Common myeloid progenitor, CD34-positive (primary cell): ENCODE results near the gene OSMR.

Source experiments
- CTCF ChIA-PET: fragments of 350-600 bp; sonication (Branson Sonifier 250); formaldehyde crosslinking; loops from one replicate; lab custom pipeline; 2021; ENCODE audit warnings: antibody characterized with exemption; lab: Charles Lee
- POLR2A ChIA-PET: fragments of 350-600 bp; sonication (Branson Sonifier 250); formaldehyde crosslinking; loops from one replicate; lab custom pipeline; 2021; ENCODE audit warnings: antibody characterized with exemption; lab: Charles Lee
- DNase-seq, 3 donors: peaks; one replicate each; pipeline versions ENCODE4 v3.0.0 to v3.0.0-alpha.2; 2013
- H3K27ac ChIP-seq, 2 experiments: 1 replicate in 1 of 2; 2 replicates in 1 of 2; pipeline ENCODE4 v1.7.0; 2013; ENCODE audit warnings: inconsistent platforms in 2 of 2, low read length in 2 of 2, mild to moderate bottlenecking in 2 of 2, low read depth in 1 of 2, moderate library complexity in 1 of 2; ENCODE audit not compliant: severe bottlenecking in 2 of 2, insufficient read depth in 1 of 2, poor library complexity in 1 of 2
- H3K27me3 ChIP-seq, 5 experiments: replicated peaks in 2 of 5; 1 replicate in 3 of 5; 2 replicates in 2 of 5; pipeline versions ENCODE4 v1.6.1 to v1.7.0; 2013; ENCODE audit warnings: low read length in 4 of 5, mild to moderate bottlenecking in 2 of 5, moderate library complexity in 2 of 5, inconsistent platforms in 1 of 5; ENCODE audit not compliant: insufficient read depth in 5 of 5, control insufficient read depth in 4 of 5
- H3K36me3 ChIP-seq, 4 experiments: 1 replicate in 2 of 4; 2 replicates in 2 of 4; pipeline versions ENCODE4 v1.6.1 to v1.7.0; 2013; ENCODE audit warnings: low read length in 3 of 4, control low read depth in 1 of 4, mild to moderate bottlenecking in 1 of 4; ENCODE audit not compliant: control insufficient read depth in 4 of 4, insufficient read depth in 4 of 4
- H3K4me1 ChIP-seq, 4 experiments: 1 replicate in 3 of 4; 2 replicates in 1 of 4; pipeline versions ENCODE4 v1.6.1 to v1.7.1; 2013; ENCODE audit warnings: low read length in 3 of 4, mild to moderate bottlenecking in 3 of 4, control low read depth in 1 of 4, inconsistent platforms in 1 of 4, moderate library complexity in 1 of 4; ENCODE audit not compliant: control insufficient read depth in 4 of 4, insufficient read depth in 4 of 4; ENCODE audit errors: control extremely low read depth in 1 of 4
- H3K4me3 ChIP-seq, 7 experiments: 1 replicate in 4 of 7; 2 replicates in 3 of 7; pipeline versions ENCODE4 v1.5.1 to v1.7.0; 2013; ENCODE audit warnings: mild to moderate bottlenecking in 7 of 7, low read length in 6 of 7, moderate library complexity in 6 of 7, inconsistent platforms in 2 of 7, low read depth in 2 of 7, control low read depth in 1 of 7; ENCODE audit not compliant: insufficient read depth in 4 of 7, control insufficient read depth in 1 of 7; ENCODE audit errors: extremely low read depth in 1 of 7
- H3K9me3 ChIP-seq, 5 experiments: 1 replicate in 4 of 5; 2 replicates in 1 of 5; pipeline versions ENCODE4 v1.6.1 to v1.7.1; 2013; ENCODE audit warnings: low read length in 4 of 5, mild to moderate bottlenecking in 2 of 5, inconsistent platforms in 1 of 5, low read depth in 1 of 5, moderate library complexity in 1 of 5; ENCODE audit not compliant: control insufficient read depth in 4 of 5, insufficient read depth in 2 of 5; ENCODE audit errors: control extremely low read depth in 1 of 5
- WGBS: methylation state at CpG from one replicate; pipeline ENCODE4 v1.1.5; 2013; ENCODE audit not compliant: insufficient coverage; 5-methylcytosine and 5-hydroxymethylcytosine counted together

OSMR gene

GRCh38 chr5:38896760-38897159 is 50.9 kb downstream of the OSMR start:
- WGBS = 100% methylated on average over 2 of the region's 3 CpGs
- Histone ChIP-seq H3K9me3 (peaks cover 0 to 16% (median 5%) of the 10 kb centered on the region in 5 experiments), H3K4me1 (no peaks in the 10 kb centered on the region), H3K27me3 (peaks cover 0 to 3% (median 1%) of the 10 kb centered on the region in 5 experiments), H3K36me3 (no peaks in the 10 kb centered on the region), H3K27ac (no peak overlapping the region), H3K4me3 (no peak overlapping the region)
- ChIA-PET POLR2A (no interaction called here), CTCF (no interaction called here)
- no peak for DNase-seq

DNA sequence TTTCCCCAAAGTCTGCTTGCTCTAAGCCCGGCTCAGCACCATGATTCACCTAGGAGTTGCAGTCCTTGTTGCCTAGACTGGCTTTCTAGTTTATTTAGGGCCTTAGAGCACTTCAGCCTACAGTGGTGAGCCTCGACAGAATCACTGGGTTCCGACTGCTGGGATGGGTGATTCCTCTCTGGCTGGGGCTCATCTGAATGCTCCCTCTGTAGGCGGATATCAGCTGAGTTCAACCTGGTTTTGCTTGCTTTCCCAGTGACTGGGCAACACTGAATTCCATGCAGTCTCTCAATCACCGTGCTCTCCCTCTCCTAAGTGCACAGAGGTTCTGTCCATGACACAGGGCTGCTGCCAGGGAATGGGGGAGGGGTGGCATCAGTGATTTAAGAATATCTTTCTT is 54.1 kb downstream of the OSMR start:
- CTCF ChIA-PET = no interaction called here
- Histone ChIP-seq H3K9me3 (peaks cover 0 to 17% (median 5%) of the 10 kb centered on the region in 5 experiments), H3K4me3 (no peak overlapping the region), H3K27ac (no peak overlapping the region), H3K27me3 (peaks cover 0 to 3% (median 0%) of the 10 kb centered on the region in 5 experiments), H3K4me1 (no peaks in the 10 kb centered on the region), H3K36me3 (no peaks in the 10 kb centered on the region)
- POLR2A ChIA-PET = no interaction called here
- WGBS = 96% methylated on average over 3 of the region's 5 CpGs
- no peak for DNase-seq

GRCh38 chr5:38905516-38905915 is 59.7 kb downstream of the OSMR start:
- 95% methylated on average over 2 of the region's 4 CpGs for WGBS
- Histone ChIP-seq H3K4me1 (no peaks in the 10 kb centered on the region), H3K4me3 (no peak overlapping the region), H3K27ac (no peak overlapping the region), H3K27me3 (peaks cover 0 to 11% (median 2%) of the 10 kb centered on the region in 5 experiments), H3K9me3 (peaks cover 0 to 28% (median 11%) of the 10 kb centered on the region in 5 experiments), H3K36me3 (no peaks in the 10 kb centered on the region)
- CTCF ChIA-PET = interaction anchor here (1.0 to 1.2 kb wide), 2 partner anchors 11 to 17 kb away, joined by 3 read pairs; no protein-coding TSS in a partner anchor
- DNase-seq = no peak
- POLR2A ChIA-PET = no interaction called here

GRCh38 chr5:38906503-38906902 is 60.7 kb downstream of the OSMR start:
- no peaks in the 10 kb centered on the region for H3K36me3 ChIP-seq
- H3K4me1 ChIP-seq = no peaks in the 10 kb centered on the region
- H3K27me3 ChIP-seq = peaks cover 0 to 11% (median 2%) of the 10 kb centered on the region in 5 experiments
- ChIA-PET POLR2A (no interaction called here), CTCF (no interaction called here)
- no peak for DNase-seq
- peaks cover 0 to 32% (median 11%) of the 10 kb centered on the region in 5 experiments for H3K9me3 ChIP-seq
- no peak overlapping the region for H3K27ac ChIP-seq
- H3K4me3 ChIP-seq = no peak overlapping the region

DNA sequence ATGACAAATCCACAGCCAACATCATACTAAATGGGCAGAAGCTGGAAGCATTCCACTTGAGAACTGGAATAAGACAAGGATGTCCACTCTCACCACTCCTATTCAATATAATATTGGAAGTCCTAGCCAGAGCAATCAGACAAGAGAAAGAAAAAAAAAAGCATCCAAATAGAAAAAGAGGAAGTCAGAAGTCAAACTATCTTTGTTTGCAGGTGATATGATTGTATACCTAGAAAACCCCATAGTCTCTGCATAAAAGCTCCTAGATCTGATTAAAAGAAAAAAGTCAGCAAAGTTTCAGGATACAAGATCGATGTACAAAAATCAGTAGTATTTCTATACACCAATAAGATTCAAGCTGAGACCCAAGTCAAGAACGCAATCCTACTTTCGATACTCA is 66.1 kb downstream of the OSMR start:
- H3K4me1 ChIP-seq = no peaks in the 10 kb centered on the region
- H3K36me3 ChIP-seq = no peaks in the 10 kb centered on the region
- ChIA-PET POLR2A (no interaction called here), CTCF (no interaction called here)
- H3K27ac ChIP-seq = no peak overlapping the region
- WGBS = 100% methylated on average over 1 of the region's 3 CpGs
- H3K4me3 ChIP-seq = no peak overlapping the region
- no peak for DNase-seq
- H3K9me3 ChIP-seq = peaks cover 0 to 23% (median 9%) of the 10 kb centered on the region in 5 experiments
- peaks cover 0 to 18% (median 4%) of the 10 kb centered on the region in 5 experiments for H3K27me3 ChIP-seq

GRCh38 chr5:38913714-38914113 is 67.9 kb downstream of the OSMR start:
- Histone ChIP-seq H3K27ac (no peak overlapping the region), H3K4me3 (no peak overlapping the region), H3K9me3 (peaks cover 0 to 19% (median 5%) of the 10 kb centered on the region in 5 experiments), H3K4me1 (no peaks in the 10 kb centered on the region), H3K27me3 (peaks cover 0 to 19% (median 4%) of the 10 kb centered on the region in 5 experiments), H3K36me3 (no peaks in the 10 kb centered on the region)
- whole genome bisulfite sequencing = 92% methylated on average over 2 of the region's 2 CpGs
- ChIA-PET CTCF (no interaction called here), POLR2A (no interaction called here)
- no peak for DNase-seq

GRCh38 chr5:38916802-38917201 is 71.0 kb downstream of the OSMR start:
- ChIA-PET CTCF (interaction anchor here (1.3 kb wide), 1 partner anchor 11 kb away, joined by 3 read pairs; no protein-coding TSS in a partner anchor), POLR2A (no interaction called here)
- DNase-seq = no peak
- Histone ChIP-seq H3K36me3 (no peaks in the 10 kb centered on the region), H3K4me3 (no peak overlapping the region), H3K9me3 (peaks cover 0 to 1% (median 0%) of the 10 kb centered on the region in 5 experiments), H3K27ac (no peak overlapping the region), H3K27me3 (peaks cover 0 to 37% (median 7%) of the 10 kb centered on the region in 5 experiments), H3K4me1 (no peaks in the 10 kb centered on the region)
- WGBS = 84% methylated on average over 6 of the region's 7 CpGs
